Measurements from ENCODE around the gene FADS3.

Gene FADS3

GRCh38 chr11:61844909-61845565 is 46.3 kb downstream of the FADS3 start:
- H3K27ac ChIP-seq, result no peak overlapping the region
- TF ChIP-seq ZFX (IDR thresholded peaks at IDR 0.05), result no peak
- no peak for TF ChIP-seq CTCF (conservative IDR thresholded peaks at IDR 0.05)

GRCh38 chr11:61842528-61842820 is 48.9 kb downstream of the FADS3 start:
- TF ChIP-seq ZFX (IDR thresholded peaks at IDR 0.05), result no peak
- TF ChIP-seq CTCF (conservative IDR thresholded peaks at IDR 0.05), result no peak
- no peak overlapping the region for H3K27ac ChIP-seq

- TF ChIP-seq CTCF (conservative IDR thresholded peaks at IDR 0.05) (no peak), ZFX (IDR thresholded peaks at IDR 0.05) (no peak)
Measured at GRCh38 chr11:61841636-61842527, 49.5 kb downstream of the FADS3 start.

GRCh38 chr11:61840371-61840770 is 51.0 kb downstream of the FADS3 start:
- TF ChIP-seq CTCF (conservative IDR thresholded peaks at IDR 0.05) (no peak), ZFX (IDR thresholded peaks at IDR 0.05) (no peak)

More at GRCh38 chr11:61841636-61842527, 49.5 kb downstream of the FADS3 start:
- no peak overlapping the region for H3K27ac ChIP-seq

GRCh38 chr11:61839742-61840141 is 51.6 kb downstream of the FADS3 start:
- no peak overlapping the region for H3K27ac ChIP-seq
- TF ChIP-seq ZFX (IDR thresholded peaks at IDR 0.05) (no peak), CTCF (conservative IDR thresholded peaks at IDR 0.05) (no peak)

More at GRCh38 chr11:61840371-61840770, 51.0 kb downstream of the FADS3 start:
- H3K27ac ChIP-seq, result no peak overlapping the region

- TF ChIP-seq CTCF (conservative IDR thresholded peaks at IDR 0.05) (no peak), ZFX (IDR thresholded peaks at IDR 0.05) (no peak)
- no peak overlapping the region for H3K27ac ChIP-seq
Measured at GRCh38 chr11:61838921-61839320, 52.4 kb downstream of the FADS3 start.

GRCh38 chr11:61838501-61838900 is 52.8 kb downstream of the FADS3 start:
- H3K27ac ChIP-seq, result no peak overlapping the region
- TF ChIP-seq ZFX (IDR thresholded peaks at IDR 0.05), result no peak
- TF ChIP-seq CTCF (conservative IDR thresholded peaks at IDR 0.05), result no peak

Data from C4-2B (cell line).